HepG2 (cell line): ENCODE data around the gene SAMD4A. TPM values are rescaled to one million over a fixed set of nuclear protein-coding genes. Genes with fewer than 3 reads are reported as not detected.
A peak's percentile ranks its signal among the peaks of the same experiment; 100 is the strongest.

Experiments used
- AHR ChIP-seq: IDR thresholded peaks from 2 replicates; pipeline ENCODE4 v1.6.1; 2018; ENCODE audit warnings: missing genetic modification reagents, missing compliant biosample characterization
- FOXK2 ChIP-seq: fragments of 450-650 bp; IDR thresholded peaks from 2 replicates; pipeline ENCODE4 v1.6.1; 2016
- HHEX ChIP-seq: IDR thresholded peaks from 2 replicates; pipeline ENCODE4 v1.6.1; 2016; ENCODE audit warnings: control low read depth
- KLF9 ChIP-seq: IDR thresholded peaks from 2 replicates; pipeline ENCODE4 v1.6.1; 2016; ENCODE audit warnings: low read depth
- NFIC ChIP-seq: IDR thresholded peaks from 2 replicates; pipeline ENCODE4 v1.6.1; 2012; ENCODE audit warnings: mild to moderate bottlenecking, low read length, inconsistent platforms
- PPARG ChIP-seq: conservative IDR thresholded peaks from 2 replicates; pipeline ENCODE4 v1.6.1; 2016; ENCODE audit warnings: missing biosample characterization, missing genetic modification reagents
- REXO4 ChIP-seq: sonication (generic); formaldehyde crosslinking; IDR thresholded peaks from 2 replicates; pipeline ENCODE4 v1.8.0; 2022; ENCODE audit warnings: missing genetic modification reagents, mild to moderate bottlenecking, borderline replicate concordance
- SP140L ChIP-seq: sonication (generic); formaldehyde crosslinking; IDR thresholded peaks from 2 replicates; pipeline ENCODE4 v1.4.0; 2020; ENCODE audit warnings: missing genetic modification reagents, borderline replicate concordance
- SPEN ChIP-seq: sonication (generic); formaldehyde crosslinking; IDR thresholded peaks from 2 replicates; pipeline ENCODE4 v1.5.1; 2020; ENCODE audit warnings: low read depth, mild to moderate bottlenecking, missing genetic modification reagents
- ZNF431 ChIP-seq: sonication (generic); formaldehyde crosslinking; IDR thresholded peaks from 2 replicates; pipeline ENCODE4 v1.9.0; 2022; ENCODE audit warnings: missing genetic modification reagents, low read depth, mild to moderate bottlenecking, borderline replicate concordance
- ZNF501 ChIP-seq: sonication (generic); formaldehyde crosslinking; IDR thresholded peaks from 2 replicates; pipeline ENCODE4 v1.5.1; 2020; ENCODE audit warnings: mild to moderate bottlenecking, moderate library complexity, missing genetic modification reagents
- ZNF558 ChIP-seq: sonication (generic); formaldehyde crosslinking; IDR thresholded peaks from 2 replicates; pipeline ENCODE4 v1.9.0; 2022; ENCODE audit warnings: mild to moderate bottlenecking, missing genetic modification reagents, borderline replicate concordance
- ZNF883 ChIP-seq: sonication (generic); formaldehyde crosslinking; IDR thresholded peaks from 2 replicates; pipeline ENCODE4 v1.5.1; 2020; ENCODE audit warnings: mild to moderate bottlenecking, missing genetic modification reagents; ENCODE audit errors: not compliant biosample characterization
- polyA plus RNA-seq, 8 experiments: library from polyadenylated mRNA; depleted of rRNA in 3 of 8; stranded (reverse) in 7 of 8; unstranded in 1 of 8; fragments of >200 nt; fragmentation: Illumina TruSeq in 4 of 8; extraction: Trizol in 4 of 8; gene quantifications; 2 replicates each; pipeline versions ENCODE4 v1.2.1 to v1.2.3, GENCODE V29; 2011 to 2016; ENCODE audit warnings: low read depth in 4 of 8, missing spikeins in 1 of 8, mixed read lengths in 1 of 8; ENCODE audit not compliant: insufficient read depth in 1 of 8
- total RNA-seq, 5 experiments: library from RNA; depleted of rRNA; stranded (reverse); fragments of >200 nt; fragmentation: Illumina TruSeq; extraction: Trizol; gene quantifications; 2 replicates each; pipeline ENCODE4 v1.2.3, GENCODE V29; 2016; ENCODE audit warnings: low read depth in 1 of 5
- TF ChIP-seq, protein P1 (sequence below): IDR thresholded peaks from 2 replicates; pipeline ENCODE4 v1.6.1; 2016; ENCODE audit warnings: missing biosample characterization, missing genetic modification reagents, low read depth
- TF ChIP-seq, protein P2 (sequence below): sonication (generic); formaldehyde crosslinking; IDR thresholded peaks from 2 replicates; pipeline ENCODE4 v1.9.0; 2021; ENCODE audit warnings: mild to moderate bottlenecking, missing genetic modification reagents
- TF ChIP-seq, protein P3 (sequence below): sonication (generic); formaldehyde crosslinking; IDR thresholded peaks from 2 replicates; pipeline ENCODE4 v1.5.1; 2020; ENCODE audit warnings: mild to moderate bottlenecking, missing genetic modification reagents, moderate library complexity
- TF ChIP-seq, protein P4 (sequence below): IDR thresholded peaks from 2 replicates; pipeline ENCODE4 v1.6.1; 2018; ENCODE audit warnings: missing genetic modification reagents, mild to moderate bottlenecking, missing compliant biosample characterization
- TF ChIP-seq, protein P5 (sequence below): sonication (generic); formaldehyde crosslinking; IDR thresholded peaks from 2 replicates; pipeline ENCODE4 v1.4.0; 2020; ENCODE audit warnings: missing genetic modification reagents
- TF ChIP-seq, protein P6 (sequence below): sonication (generic); formaldehyde crosslinking; IDR thresholded peaks from 2 replicates; pipeline ENCODE4 v1.4.0; 2020; ENCODE audit warnings: mild to moderate bottlenecking, missing genetic modification reagents

Gene SAMD4A
- total and polyA plus RNA-seq, 2 of the 13 experiments (the other 11 are each of a cell fraction or from before 2014, with no cell fraction given): 11.8 to 13.0 TPM

DNA sequence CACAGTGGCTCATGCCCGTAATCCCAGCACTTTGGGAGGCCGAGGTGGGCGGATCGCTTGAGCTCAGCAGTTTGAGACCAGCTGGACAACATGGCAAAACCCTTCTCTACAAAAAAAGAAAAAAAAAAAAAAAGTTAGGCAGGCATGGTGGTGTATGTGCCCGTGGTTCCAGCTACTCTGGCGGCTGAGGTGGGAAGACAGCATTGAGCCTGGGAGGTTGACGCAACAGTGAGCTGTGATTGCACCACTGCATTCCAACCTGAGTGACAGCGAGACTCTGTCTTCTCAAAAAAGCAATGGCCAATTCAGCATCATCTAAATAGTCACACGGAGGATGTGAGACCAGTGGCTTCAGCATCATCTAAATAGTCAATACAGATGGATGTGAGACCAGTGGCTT lies 10.4 kb upstream of the SAMD4A start (continued):
- TF ChIP-seq ZNF883: no peak
- no peak for TF ChIP-seq SPEN (CRISPR knock-in tag)
- TF ChIP-seq NFIC: no peak
- no peak for TF ChIP-seq SP140L (CRISPR knock-in tag)
- TF ChIP-seq, protein P1, sequence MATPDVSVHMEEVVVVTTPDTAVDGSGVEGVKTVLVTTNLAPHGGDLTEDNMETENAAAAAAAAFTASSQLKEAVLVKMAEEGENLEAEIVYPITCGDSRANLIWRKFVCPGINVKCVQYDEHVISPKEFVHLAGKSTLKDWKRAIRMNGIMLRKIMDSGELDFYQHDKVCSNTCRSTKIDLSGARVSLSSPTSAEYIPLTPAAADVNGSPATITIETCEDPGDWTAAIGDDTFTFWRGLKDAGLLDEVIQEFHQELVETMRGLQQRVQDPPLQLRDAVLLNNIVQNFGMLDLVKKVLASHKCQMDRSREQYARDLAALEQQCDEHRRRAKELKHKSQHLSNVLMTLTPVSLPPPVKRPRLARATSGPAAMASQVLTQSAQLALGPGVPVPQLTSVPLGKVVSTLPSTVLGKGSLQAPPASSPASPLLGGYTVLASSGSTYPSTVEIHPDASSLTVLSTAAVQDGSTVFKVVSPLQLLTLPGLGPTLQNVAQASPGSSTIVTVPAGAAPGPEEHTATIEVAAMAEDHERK (CRISPR knock-in tag): no peak
- no peak for TF ChIP-seq AHR (CRISPR knock-in tag)
- TF ChIP-seq ZNF501 (CRISPR knock-in tag): no peak
- TF ChIP-seq, protein P2, sequence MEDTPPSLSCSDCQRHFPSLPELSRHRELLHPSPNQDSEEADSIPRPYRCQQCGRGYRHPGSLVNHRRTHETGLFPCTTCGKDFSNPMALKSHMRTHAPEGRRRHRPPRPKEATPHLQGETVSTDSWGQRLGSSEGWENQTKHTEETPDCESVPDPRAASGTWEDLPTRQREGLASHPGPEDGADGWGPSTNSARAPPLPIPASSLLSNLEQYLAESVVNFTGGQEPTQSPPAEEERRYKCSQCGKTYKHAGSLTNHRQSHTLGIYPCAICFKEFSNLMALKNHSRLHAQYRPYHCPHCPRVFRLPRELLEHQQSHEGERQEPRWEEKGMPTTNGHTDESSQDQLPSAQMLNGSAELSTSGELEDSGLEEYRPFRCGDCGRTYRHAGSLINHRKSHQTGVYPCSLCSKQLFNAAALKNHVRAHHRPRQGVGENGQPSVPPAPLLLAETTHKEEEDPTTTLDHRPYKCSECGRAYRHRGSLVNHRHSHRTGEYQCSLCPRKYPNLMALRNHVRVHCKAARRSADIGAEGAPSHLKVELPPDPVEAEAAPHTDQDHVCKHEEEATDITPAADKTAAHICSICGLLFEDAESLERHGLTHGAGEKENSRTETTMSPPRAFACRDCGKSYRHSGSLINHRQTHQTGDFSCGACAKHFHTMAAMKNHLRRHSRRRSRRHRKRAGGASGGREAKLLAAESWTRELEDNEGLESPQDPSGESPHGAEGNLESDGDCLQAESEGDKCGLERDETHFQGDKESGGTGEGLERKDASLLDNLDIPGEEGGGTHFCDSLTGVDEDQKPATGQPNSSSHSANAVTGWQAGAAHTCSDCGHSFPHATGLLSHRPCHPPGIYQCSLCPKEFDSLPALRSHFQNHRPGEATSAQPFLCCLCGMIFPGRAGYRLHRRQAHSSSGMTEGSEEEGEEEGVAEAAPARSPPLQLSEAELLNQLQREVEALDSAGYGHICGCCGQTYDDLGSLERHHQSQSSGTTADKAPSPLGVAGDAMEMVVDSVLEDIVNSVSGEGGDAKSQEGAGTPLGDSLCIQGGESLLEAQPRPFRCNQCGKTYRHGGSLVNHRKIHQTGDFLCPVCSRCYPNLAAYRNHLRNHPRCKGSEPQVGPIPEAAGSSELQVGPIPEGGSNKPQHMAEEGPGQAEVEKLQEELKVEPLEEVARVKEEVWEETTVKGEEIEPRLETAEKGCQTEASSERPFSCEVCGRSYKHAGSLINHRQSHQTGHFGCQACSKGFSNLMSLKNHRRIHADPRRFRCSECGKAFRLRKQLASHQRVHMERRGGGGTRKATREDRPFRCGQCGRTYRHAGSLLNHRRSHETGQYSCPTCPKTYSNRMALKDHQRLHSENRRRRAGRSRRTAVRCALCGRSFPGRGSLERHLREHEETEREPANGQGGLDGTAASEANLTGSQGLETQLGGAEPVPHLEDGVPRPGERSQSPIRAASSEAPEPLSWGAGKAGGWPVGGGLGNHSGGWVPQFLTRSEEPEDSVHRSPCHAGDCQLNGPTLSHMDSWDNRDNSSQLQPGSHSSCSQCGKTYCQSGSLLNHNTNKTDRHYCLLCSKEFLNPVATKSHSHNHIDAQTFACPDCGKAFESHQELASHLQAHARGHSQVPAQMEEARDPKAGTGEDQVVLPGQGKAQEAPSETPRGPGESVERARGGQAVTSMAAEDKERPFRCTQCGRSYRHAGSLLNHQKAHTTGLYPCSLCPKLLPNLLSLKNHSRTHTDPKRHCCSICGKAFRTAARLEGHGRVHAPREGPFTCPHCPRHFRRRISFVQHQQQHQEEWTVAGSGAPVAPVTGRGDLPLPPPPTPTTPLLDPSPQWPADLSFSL (CRISPR knock-in tag): no peak
- TF ChIP-seq KLF9 (CRISPR knock-in tag): no peak
- no peak for TF ChIP-seq PPARG (CRISPR knock-in tag)
- TF ChIP-seq, protein P3, sequence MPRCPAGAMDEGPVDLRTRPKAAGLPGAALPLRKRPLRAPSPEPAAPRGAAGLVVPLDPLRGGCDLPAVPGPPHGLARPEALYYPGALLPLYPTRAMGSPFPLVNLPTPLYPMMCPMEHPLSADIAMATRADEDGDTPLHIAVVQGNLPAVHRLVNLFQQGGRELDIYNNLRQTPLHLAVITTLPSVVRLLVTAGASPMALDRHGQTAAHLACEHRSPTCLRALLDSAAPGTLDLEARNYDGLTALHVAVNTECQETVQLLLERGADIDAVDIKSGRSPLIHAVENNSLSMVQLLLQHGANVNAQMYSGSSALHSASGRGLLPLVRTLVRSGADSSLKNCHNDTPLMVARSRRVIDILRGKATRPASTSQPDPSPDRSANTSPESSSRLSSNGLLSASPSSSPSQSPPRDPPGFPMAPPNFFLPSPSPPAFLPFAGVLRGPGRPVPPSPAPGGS: no peak
- no peak for TF ChIP-seq ZNF431 (CRISPR knock-in tag)
- no peak for TF ChIP-seq REXO4
- TF ChIP-seq, protein P4, sequence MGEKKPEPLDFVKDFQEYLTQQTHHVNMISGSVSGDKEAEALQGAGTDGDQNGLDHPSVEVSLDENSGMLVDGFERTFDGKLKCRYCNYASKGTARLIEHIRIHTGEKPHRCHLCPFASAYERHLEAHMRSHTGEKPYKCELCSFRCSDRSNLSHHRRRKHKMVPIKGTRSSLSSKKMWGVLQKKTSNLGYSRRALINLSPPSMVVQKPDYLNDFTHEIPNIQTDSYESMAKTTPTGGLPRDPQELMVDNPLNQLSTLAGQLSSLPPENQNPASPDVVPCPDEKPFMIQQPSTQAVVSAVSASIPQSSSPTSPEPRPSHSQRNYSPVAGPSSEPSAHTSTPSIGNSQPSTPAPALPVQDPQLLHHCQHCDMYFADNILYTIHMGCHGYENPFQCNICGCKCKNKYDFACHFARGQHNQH (CRISPR knock-in tag): 0 out of 2 replicates have a peak, but pooled peaks have one; percentile 36
- no peak for TF ChIP-seq FOXK2
- TF ChIP-seq ZNF558 (CRISPR knock-in tag): no peak
- TF ChIP-seq, protein P5, sequence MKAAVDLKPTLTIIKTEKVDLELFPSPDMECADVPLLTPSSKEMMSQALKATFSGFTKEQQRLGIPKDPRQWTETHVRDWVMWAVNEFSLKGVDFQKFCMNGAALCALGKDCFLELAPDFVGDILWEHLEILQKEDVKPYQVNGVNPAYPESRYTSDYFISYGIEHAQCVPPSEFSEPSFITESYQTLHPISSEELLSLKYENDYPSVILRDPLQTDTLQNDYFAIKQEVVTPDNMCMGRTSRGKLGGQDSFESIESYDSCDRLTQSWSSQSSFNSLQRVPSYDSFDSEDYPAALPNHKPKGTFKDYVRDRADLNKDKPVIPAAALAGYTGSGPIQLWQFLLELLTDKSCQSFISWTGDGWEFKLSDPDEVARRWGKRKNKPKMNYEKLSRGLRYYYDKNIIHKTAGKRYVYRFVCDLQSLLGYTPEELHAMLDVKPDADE (CRISPR knock-in tag): no peak
- TF ChIP-seq, protein P6, sequence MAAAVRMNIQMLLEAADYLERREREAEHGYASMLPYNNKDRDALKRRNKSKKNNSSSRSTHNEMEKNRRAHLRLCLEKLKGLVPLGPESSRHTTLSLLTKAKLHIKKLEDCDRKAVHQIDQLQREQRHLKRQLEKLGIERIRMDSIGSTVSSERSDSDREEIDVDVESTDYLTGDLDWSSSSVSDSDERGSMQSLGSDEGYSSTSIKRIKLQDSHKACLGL (CRISPR knock-in tag): no peak
- no peak for TF ChIP-seq HHEX (CRISPR knock-in tag)
